Hippocampal formation (tissue), 2 donors: ENCODE measurements around the gene CYSLTR1.
A peak's percentile ranks its signal among the peaks of the same experiment; 100 is the strongest.
"Not testable (repeated sequence)": the region's sequence is repeated elsewhere in the genome, so short reads cannot be mapped to it uniquely, and the experiment has no call there.

ENCODE experiments used
- DNase-seq, 2 donors: peaks; one replicate each; lab custom pipeline; 2025; lab: John Stamatoyannopoulos, UW

Gene CYSLTR1

GRCh38 chrX:78327370-78328086 is at the start of gene CYSLTR1:
Gene CYSLTR1 (minus strand): TSS chrX:78327611. CDS start chrX:78273746, 53,865 bp downstream.
- DNase-seq = peak; percentile 2 to 3

GRCh38 chrX:78377186-78377585 is 49.8 kb upstream of the CYSLTR1 start:
- DNase-seq = no peak

- DNase-seq = no peak
Measured at GRCh38 chrX:78375894-78376293, 48.5 kb upstream of the CYSLTR1 start.

GRCh38 chrX:78366576-78366975 is 39.2 kb upstream of the CYSLTR1 start:
- no peak for DNase-seq

DNA sequence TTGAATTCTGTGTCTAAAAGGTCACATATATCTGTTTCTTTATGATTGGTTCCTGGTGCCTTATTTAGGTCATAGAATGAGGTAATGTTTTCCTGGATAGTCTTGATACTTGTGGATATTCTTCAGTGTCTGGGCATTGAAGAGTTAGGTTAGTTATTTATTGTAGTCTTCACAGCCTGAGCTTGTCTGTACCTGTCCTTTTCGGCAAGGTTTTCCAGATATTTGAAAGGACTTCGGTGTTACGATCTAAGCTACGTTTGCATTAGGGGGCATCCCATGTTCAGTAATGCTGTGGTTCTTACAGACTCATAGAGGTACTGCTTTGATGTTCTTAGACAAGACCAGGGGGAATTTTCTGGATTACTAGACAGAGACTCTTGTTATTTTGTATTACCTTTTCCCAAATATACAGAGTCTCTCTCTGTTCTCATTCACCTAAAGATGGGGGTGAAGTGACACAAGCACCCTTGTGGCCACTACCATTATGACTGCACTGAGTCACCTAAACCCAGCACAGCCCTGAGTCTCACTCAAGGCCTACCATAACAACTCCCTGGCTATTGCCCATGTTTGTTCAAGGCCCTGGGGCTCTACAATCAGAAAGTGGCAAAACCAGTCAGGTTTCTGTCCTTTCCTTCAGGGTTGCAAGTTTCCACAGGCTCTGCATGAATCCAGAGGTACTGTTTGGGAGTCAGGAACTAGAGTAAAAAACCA is 30.1 kb upstream of the CYSLTR1 start:
- DNase-seq = no peak

GRCh38 chrX:78333521-78333920 is 6.1 kb upstream of the CYSLTR1 start:
- no peak for DNase-seq

GRCh38 chrX:78331708-78332107 is 4.3 kb upstream of the CYSLTR1 start:
- no peak for DNase-seq

GRCh38 chrX:78330540-78330939 is 3.1 kb upstream of the CYSLTR1 start:
- no peak for DNase-seq

DNA sequence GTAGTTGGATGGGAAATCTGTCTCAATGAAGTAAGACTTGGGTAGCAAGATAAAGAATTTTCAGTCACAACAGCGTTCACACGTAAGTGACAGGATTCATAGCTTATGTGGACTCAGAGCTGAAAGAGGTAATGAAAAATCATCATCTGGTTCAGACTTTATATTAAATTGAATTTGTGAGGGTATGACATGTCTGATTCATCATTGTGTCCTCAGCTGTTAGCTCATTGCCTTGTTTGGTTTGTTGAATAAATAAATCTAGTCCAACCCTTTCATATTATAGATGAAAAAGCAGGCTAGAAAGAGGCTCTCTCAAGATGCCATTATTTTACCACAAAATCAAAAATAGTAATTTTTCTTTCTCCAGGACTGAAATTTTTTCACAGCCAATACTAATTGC is 2.7 kb upstream of the CYSLTR1 start:
- no peak for DNase-seq

DNA sequence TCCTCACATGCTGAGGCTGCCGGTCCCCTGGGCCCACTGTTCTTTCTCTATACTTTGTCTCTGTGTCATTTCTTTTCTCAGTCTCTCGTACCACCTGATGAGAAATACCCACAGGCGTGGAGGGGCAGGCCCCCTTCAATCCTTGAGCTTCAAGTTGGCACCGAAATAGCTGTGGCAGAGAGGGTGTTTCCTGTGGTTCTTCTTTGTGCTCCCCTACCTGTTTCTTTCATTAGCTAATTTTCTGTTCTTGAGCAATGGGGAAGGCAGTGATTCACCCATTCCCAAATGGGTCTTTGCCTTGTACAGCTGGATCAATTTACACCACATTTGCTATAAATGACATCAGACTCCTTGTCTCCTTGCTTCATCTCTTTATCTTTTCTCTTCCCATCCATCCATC is 2.1 kb upstream of the CYSLTR1 start:
- no peak for DNase-seq

- DNase-seq = peak in 1 of 2 donors; percentile 1
Measured at GRCh38 chrX:78326401-78326800, 1.0 kb downstream of the CYSLTR1 start.

- DNase-seq = no peak
Measured at GRCh38 chrX:78322863-78323262, 4.5 kb downstream of the CYSLTR1 start.

DNA sequence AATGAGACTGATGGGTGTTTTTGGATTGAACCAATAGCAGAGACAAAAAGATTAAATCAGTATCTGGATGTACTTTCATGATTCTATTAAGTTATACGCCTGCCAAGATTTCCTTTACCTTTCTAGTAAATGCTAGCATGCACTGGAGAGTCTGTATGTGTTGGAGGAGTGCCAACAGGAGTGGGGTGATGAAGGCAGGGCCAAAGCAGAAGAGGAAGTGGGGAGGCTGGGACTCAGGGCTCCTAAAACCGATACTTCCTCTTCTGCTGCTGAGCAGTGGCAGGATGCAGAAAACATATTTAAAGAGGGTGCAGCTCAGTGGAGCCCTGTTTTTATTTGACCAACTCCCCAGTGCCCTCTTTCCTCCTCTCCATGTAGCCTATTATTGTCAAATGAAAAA is 5.6 kb downstream of the CYSLTR1 start:
- peak; percentile 1 for DNase-seq

DNA sequence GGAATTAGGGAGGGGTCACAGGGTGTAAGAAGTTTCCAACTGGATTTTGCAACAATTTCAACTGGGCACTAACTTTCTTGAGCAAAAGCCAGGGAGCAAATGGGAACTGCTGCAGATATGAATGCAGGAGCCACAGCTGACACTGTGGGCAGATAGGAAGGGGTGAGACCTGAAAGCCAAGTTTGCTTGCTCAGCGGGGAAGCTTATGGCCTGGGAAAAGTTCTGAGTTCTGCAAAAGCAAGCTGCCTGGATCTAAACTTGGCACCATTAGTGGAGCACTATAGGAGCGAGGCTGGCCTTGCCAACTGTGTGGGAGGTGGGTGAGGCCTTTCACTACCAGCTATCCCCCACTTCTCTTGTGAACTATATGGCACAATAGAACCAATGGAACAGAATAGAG is 11.1 kb downstream of the CYSLTR1 start:
- DNase-seq = no peak

DNA sequence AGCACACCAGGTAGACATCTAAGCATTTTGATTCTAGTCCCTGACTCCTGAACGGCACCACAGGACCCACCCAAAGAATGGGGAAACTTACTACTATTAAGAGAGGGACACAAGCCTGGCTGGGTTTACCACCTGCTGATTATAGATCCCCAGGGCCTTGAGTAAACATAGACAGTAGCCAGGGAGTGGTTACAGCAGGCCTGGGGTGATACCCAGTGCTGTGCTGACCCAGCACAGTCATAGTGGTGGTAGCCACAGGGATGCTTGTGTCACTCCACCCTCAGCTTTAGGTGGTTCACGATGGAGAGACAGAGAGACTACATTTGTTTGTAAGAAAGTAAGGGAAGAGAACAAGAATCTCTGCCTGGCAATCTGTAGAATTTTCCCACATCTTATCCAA is 11.7 kb downstream of the CYSLTR1 start:
- no peak for DNase-seq

GRCh38 chrX:78314561-78314960 is 12.8 kb downstream of the CYSLTR1 start:
- DNase-seq = no peak

GRCh38 chrX:78313526-78313925 is 13.9 kb downstream of the CYSLTR1 start:
- DNase-seq = no peak

DNA sequence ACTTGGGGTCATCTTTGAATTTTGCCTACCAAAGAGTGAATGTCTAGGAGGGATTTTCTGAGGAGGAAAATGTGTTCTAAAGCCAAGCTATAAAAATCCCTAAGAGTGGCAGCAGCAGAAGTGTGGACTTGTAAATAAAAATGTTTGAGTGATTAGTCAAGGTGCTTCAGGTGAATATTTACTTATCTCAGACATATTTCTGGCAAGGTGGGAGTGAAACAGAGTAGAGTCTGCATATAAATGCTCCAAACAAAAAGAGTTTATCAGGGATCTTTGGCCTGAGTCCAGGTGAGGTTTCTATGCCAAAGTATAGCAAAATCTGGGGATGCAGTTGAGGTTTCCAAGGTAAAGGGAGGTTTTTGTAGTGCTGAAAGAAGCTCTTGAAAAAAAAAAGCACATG is 19.7 kb downstream of the CYSLTR1 start:
- no peak for DNase-seq

- no peak for DNase-seq
Measured at GRCh38 chrX:78303086-78303485, 24.3 kb downstream of the CYSLTR1 start.

GRCh38 chrX:78300933-78301332 is 26.5 kb downstream of the CYSLTR1 start:
- not testable (repeated sequence) for DNase-seq

DNA sequence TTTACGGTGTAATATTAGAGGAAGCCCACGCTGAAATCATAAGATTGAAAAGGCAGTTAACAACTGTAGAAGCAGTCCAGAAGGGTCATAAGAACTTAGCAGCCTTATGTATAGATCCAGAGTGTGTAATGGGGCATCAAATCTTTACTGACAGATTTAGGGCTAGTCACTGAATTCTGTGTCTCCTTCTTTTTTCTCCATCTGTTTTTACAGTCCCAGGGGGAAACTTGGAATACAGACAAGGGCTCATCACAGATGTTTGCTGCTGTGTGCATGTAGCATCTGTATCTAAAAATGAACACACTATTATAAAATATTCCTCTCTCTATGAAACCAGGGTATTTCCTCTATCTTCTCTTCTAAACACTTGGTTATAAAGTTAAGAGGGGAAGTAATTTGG is 43.9 kb downstream of the CYSLTR1 start:
- DNase-seq = no peak

DNA sequence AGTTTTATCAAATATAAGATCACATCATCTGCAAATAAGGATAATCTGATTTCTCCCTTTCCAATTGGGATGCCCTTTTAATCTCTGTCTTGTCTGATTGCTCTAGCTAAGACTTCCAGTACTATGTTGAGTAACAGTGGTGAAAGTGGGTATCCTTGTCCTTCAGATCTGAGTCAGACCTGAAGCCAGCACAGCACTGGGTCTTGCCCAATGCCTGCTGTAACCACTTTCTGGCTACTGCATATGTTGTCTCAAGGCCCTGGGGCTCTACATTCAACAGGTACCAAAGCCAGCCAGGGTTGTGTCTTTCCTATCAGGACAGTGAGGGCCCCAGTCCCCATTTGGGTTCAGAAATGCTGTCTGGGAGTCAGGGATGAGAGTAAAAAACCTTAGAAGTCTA is 90.3 kb downstream of the CYSLTR1 start:
- no peak for DNase-seq

DNA sequence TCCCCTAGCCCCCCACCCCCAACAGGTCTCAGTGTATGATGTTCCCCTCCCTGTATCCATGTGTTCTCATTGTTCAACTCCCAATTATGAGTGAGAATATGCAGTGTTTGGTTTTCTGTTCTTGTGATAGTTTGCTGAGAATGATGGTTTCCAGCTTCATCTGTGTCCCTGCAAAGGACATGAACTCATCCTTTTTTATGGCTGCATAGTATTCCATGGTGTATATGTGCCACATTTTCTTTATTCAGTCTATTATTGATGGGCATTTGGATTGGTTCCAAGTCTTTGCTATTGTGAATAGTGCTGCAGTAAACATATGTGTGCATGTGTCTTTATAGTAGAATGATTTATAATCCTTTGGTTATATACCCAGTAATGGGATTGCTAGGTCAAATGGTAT is 101.4 kb downstream of the CYSLTR1 start:
- not testable (repeated sequence) for DNase-seq
